ENCODE measurements around the gene SLC6A3. TPM values are rescaled to one million over a fixed set of nuclear protein-coding genes. Genes with fewer than 3 reads are reported as not detected.
A peak's percentile ranks its signal among the peaks of the same experiment; 100 is the strongest.

Gene SLC6A3
- total RNA-seq, 1 experiment from 2014 or later = not detected

- Histone ChIP-seq H3K9me3 (ENCODE audit: low read depth, low read length, poor library complexity, severe bottlenecking) (no peaks in the 10 kb centered on the region), H3K27ac (ENCODE audit: low read depth, low read length, poor library complexity, severe bottlenecking) (no peak overlapping the region), H3K4me1 (ENCODE audit: insufficient read depth, low read length, poor library complexity, severe bottlenecking) (no peaks in the 10 kb centered on the region), H3K36me3 (ENCODE audit: insufficient read depth, low read length, poor library complexity, severe bottlenecking) (no peaks in the 10 kb centered on the region), H3K4me3 (ENCODE audit: low read depth, low read length, poor library complexity, severe bottlenecking) (no peak overlapping the region), H3K27me3 (replicated peaks; ENCODE audit: insufficient read depth, low read depth, low read length, poor library complexity) (no peaks in the 10 kb centered on the region)
- TF ChIP-seq EZH2 (IDR thresholded peaks at IDR 0.05; ENCODE audit: borderline replicate concordance, low read depth, low read length, poor library complexity, severe bottlenecking) (no peak), CTCF (conservative IDR thresholded peaks at IDR 0.05; ENCODE audit: low read depth, low read length) (no peak)
- BruUV-seq (replicated peaks) = no TSS peak
- DNase-seq (ENCODE audit: low spot score) = no peak
- intact Hi-C loops (cut with micrococcal nuclease; ENCODE audit: unreplicated experiment) = no loop called here
- POLR2A ChIA-PET (ENCODE audit: low non-redundant PET) = no interaction called here
- CTCF ChIA-PET = no interaction called here
Measured at GRCh38 chr5:1468629-1469527, 23.6 kb upstream of the SLC6A3 start.

GRCh38 chr5:1468247-1468612 lies 23.0 kb upstream of the SLC6A3 start:
- DNase-seq (ENCODE audit: low spot score) = peak; percentile 23
- TF ChIP-seq EZH2 (IDR thresholded peaks at IDR 0.05; ENCODE audit: borderline replicate concordance, low read depth, low read length, poor library complexity, severe bottlenecking) = no peak
- peak; percentile 64 for TF ChIP-seq CTCF (conservative IDR thresholded peaks at IDR 0.05; ENCODE audit: low read depth, low read length)
- Histone ChIP-seq H3K4me3 (ENCODE audit: low read depth, low read length, poor library complexity, severe bottlenecking) (no peak overlapping the region), H3K9me3 (ENCODE audit: low read depth, low read length, poor library complexity, severe bottlenecking) (no peaks in the 10 kb centered on the region), H3K27me3 (replicated peaks; ENCODE audit: insufficient read depth, low read depth, low read length, poor library complexity) (no peaks in the 10 kb centered on the region), H3K4me1 (ENCODE audit: insufficient read depth, low read length, poor library complexity, severe bottlenecking) (no peaks in the 10 kb centered on the region), H3K27ac (ENCODE audit: low read depth, low read length, poor library complexity, severe bottlenecking) (no peak overlapping the region), H3K36me3 (ENCODE audit: insufficient read depth, low read length, poor library complexity, severe bottlenecking) (peaks cover 6% of the 10 kb centered on the region)
- intact Hi-C loops (cut with micrococcal nuclease; ENCODE audit: unreplicated experiment) = no loop called here
- no TSS peak for BruUV-seq (replicated peaks)
- CTCF ChIA-PET = no interaction called here
- POLR2A ChIA-PET (ENCODE audit: low non-redundant PET) = no interaction called here

- H3K4me1 ChIP-seq (ENCODE audit: insufficient read depth, low read length, poor library complexity, severe bottlenecking) = no peaks in the 10 kb centered on the region
- H3K4me3 ChIP-seq (ENCODE audit: low read depth, low read length, poor library complexity, severe bottlenecking) = no peak overlapping the region
- intact Hi-C loops (cut with micrococcal nuclease; ENCODE audit: unreplicated experiment) = no loop called here
- DNase-seq (ENCODE audit: low spot score) = no peak
- ChIA-PET POLR2A (ENCODE audit: low non-redundant PET) (no interaction called here), CTCF (no interaction called here)
- H3K36me3 ChIP-seq (ENCODE audit: insufficient read depth, low read length, poor library complexity, severe bottlenecking) = peaks cover 12% of the 10 kb centered on the region
- H3K27ac ChIP-seq (ENCODE audit: low read depth, low read length, poor library complexity, severe bottlenecking) = no peak overlapping the region
- BruUV-seq (replicated peaks) = no TSS peak
- no peaks in the 10 kb centered on the region for H3K27me3 ChIP-seq (replicated peaks; ENCODE audit: insufficient read depth, low read depth, low read length, poor library complexity)
- no peaks in the 10 kb centered on the region for H3K9me3 ChIP-seq (ENCODE audit: low read depth, low read length, poor library complexity, severe bottlenecking)
- TF ChIP-seq EZH2 (IDR thresholded peaks at IDR 0.05; ENCODE audit: borderline replicate concordance, low read depth, low read length, poor library complexity, severe bottlenecking) = no peak
- TF ChIP-seq CTCF (conservative IDR thresholded peaks at IDR 0.05; ENCODE audit: low read depth, low read length) = no peak
Measured at GRCh38 chr5:1467341-1468246, 22.4 kb upstream of the SLC6A3 start.
